ENCODE measurements around the gene CHST11.

DNA sequence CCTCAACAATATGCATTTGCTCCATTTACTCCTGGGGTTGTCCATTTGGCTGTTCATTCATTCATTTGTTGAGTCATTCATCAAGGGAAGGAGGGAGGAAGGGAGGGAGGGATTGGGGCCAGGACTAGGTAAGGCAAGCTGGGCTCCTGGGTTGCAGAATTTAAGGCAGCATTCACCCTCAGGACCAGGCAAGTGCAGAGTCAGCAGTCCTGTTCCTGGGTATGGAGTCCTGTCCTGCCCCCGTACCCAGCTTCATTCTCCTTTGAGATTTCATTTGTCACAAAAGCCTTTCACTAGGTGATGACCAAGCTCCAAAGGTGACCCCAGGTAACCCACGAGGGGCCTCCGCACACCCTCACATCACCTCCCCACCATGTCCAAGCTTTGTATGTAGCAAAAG lies 178.1 kb downstream of the CHST11 start:
- TF ChIP-seq, protein P1, sequence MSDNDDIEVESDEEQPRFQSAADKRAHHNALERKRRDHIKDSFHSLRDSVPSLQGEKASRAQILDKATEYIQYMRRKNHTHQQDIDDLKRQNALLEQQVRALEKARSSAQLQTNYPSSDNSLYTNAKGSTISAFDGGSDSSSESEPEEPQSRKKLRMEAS (CRISPR knock-in tag; IDR thresholded peaks at IDR 0.05) = no peak
- TF ChIP-seq, protein P2, sequence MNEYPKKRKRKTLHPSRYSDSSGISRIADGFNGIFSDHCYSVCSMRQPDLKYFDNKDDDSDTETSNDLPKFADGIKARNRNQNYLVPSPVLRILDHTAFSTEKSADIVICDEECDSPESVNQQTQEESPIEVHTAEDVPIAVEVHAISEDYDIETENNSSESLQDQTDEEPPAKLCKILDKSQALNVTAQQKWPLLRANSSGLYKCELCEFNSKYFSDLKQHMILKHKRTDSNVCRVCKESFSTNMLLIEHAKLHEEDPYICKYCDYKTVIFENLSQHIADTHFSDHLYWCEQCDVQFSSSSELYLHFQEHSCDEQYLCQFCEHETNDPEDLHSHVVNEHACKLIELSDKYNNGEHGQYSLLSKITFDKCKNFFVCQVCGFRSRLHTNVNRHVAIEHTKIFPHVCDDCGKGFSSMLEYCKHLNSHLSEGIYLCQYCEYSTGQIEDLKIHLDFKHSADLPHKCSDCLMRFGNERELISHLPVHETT (CRISPR knock-in tag; conservative IDR thresholded peaks at IDR 0.05 in 1 of 2, IDR thresholded peaks at IDR 0.05 in 1 of 2) = no peak
- TF ChIP-seq ZNF699 (CRISPR knock-in tag; IDR thresholded peaks at IDR 0.05; ENCODE audit: insufficient replicate concordance) (no peak), MYC (IDR thresholded peaks at IDR 0.05; ENCODE audit: low read depth, low read length) (no peak), MYC (CRISPR knock-in tag; IDR thresholded peaks at IDR 0.05; ENCODE audit: borderline replicate concordance, low read depth) (no peak), FOXP4 (CRISPR knock-in tag; IDR thresholded peaks at IDR 0.05; ENCODE audit: borderline replicate concordance) (no peak)
- TF ChIP-seq, protein P3, sequence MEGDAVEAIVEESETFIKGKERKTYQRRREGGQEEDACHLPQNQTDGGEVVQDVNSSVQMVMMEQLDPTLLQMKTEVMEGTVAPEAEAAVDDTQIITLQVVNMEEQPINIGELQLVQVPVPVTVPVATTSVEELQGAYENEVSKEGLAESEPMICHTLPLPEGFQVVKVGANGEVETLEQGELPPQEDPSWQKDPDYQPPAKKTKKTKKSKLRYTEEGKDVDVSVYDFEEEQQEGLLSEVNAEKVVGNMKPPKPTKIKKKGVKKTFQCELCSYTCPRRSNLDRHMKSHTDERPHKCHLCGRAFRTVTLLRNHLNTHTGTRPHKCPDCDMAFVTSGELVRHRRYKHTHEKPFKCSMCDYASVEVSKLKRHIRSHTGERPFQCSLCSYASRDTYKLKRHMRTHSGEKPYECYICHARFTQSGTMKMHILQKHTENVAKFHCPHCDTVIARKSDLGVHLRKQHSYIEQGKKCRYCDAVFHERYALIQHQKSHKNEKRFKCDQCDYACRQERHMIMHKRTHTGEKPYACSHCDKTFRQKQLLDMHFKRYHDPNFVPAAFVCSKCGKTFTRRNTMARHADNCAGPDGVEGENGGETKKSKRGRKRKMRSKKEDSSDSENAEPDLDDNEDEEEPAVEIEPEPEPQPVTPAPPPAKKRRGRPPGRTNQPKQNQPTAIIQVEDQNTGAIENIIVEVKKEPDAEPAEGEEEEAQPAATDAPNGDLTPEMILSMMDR (IDR thresholded peaks at IDR 0.05 in 2 of 3, conservative IDR thresholded peaks at IDR 0.05 in 1 of 3; ENCODE audit: insufficient read depth in 2 of 3, low read depth in 1 of 3, low read length in 3 of 3) = no peak
